ENCODE results near the gene C19orf33.

DNA sequence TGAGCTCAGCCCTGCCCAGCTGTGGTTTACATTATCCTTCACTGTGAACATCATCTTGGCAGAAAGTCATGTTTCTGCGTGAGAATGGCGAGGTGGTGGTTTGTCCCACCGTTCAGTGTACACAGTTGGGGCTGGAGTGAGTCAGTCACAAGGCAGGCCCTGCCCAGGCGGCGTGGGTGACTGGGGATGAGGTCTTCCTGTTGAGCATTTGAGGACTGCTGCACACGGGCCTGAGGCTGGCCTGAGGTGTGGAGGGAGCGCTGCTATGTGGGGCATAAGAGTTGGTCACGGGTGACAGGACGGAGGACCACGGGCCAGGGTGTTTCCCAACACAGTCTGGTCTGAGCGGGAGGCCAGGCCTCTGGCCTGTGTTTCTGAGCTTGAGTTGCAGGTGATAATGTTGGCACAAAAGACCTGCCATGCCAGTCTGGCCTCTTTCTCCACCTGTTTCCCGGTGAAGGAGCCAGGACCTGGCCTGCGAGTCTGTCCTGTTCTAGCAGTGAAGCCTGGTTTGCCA is 13.4 kb upstream of the C19orf33 start:
- TF ChIP-seq, protein P1, sequence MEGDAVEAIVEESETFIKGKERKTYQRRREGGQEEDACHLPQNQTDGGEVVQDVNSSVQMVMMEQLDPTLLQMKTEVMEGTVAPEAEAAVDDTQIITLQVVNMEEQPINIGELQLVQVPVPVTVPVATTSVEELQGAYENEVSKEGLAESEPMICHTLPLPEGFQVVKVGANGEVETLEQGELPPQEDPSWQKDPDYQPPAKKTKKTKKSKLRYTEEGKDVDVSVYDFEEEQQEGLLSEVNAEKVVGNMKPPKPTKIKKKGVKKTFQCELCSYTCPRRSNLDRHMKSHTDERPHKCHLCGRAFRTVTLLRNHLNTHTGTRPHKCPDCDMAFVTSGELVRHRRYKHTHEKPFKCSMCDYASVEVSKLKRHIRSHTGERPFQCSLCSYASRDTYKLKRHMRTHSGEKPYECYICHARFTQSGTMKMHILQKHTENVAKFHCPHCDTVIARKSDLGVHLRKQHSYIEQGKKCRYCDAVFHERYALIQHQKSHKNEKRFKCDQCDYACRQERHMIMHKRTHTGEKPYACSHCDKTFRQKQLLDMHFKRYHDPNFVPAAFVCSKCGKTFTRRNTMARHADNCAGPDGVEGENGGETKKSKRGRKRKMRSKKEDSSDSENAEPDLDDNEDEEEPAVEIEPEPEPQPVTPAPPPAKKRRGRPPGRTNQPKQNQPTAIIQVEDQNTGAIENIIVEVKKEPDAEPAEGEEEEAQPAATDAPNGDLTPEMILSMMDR (IDR thresholded peaks at IDR 0.05; ENCODE audit: low read length): no peak
- TF ChIP-seq EZH2phosphoT487 (IDR thresholded peaks at IDR 0.05; ENCODE audit: low read length): no peak
- TF ChIP-seq EZH2 (optimal IDR thresholded peaks at IDR 0.05; ENCODE audit: low read depth, low read length): no peak
